CD4-positive, alpha-beta T cell (primary cell): ENCODE measurements around the gene MUC6. TPM values are rescaled to one million over a fixed set of nuclear protein-coding genes. Genes with fewer than 3 reads are reported as not detected.

Experiments
- ATAC-seq: fragments of 200-7000 bp; cut with Tn5 transposase; one replicate; pipeline ENCODE4 v1.10.0; 2022; ENCODE audit warnings: mild to moderate bottlenecking; ENCODE audit not compliant: poor library complexity
- CTCF ChIA-PET: fragments of 350-600 bp; sonication (Branson Sonifier 250); formaldehyde crosslinking; loops from one replicate; lab custom pipeline; 2021; ENCODE audit warnings: antibody characterized with exemption, inconsistent platforms; lab: Charles Lee
- POLR2A ChIA-PET: fragments of 350-600 bp; sonication (Branson Sonifier 250); formaldehyde crosslinking; loops from one replicate; lab custom pipeline; 2021; ENCODE audit warnings: antibody characterized with exemption, inconsistent platforms; lab: Charles Lee
- DNase-seq, 14 experiments: peaks; one replicate each; pipeline ENCODE4 v3.0.0-alpha.2; 2013 to 2020; ENCODE audit warnings: mixed read lengths in 2 of 14
- H3K27ac ChIP-seq, 2 donors: one replicate each; pipeline versions ENCODE4 v1.5.1 to v1.7.0; 2013; ENCODE audit warnings: low read length in 2 of 2, low read depth in 1 of 2, mild to moderate bottlenecking in 1 of 2
- H3K27me3 ChIP-seq, 2 experiments: 1 replicate in 1 of 2; 2 replicates in 1 of 2; pipeline versions ENCODE4 v1.6.1 to v1.7.0; 2013; ENCODE audit warnings: low read length in 2 of 2, control low read depth in 1 of 2, mild to moderate bottlenecking in 1 of 2, moderate library complexity in 1 of 2; ENCODE audit not compliant: insufficient read depth in 2 of 2, control insufficient read depth in 1 of 2
- H3K36me3 ChIP-seq: one replicate; pipeline ENCODE4 v1.6.1; 2013; ENCODE audit warnings: low read length, control low read depth; ENCODE audit not compliant: insufficient read depth
- H3K4me1 ChIP-seq: one replicate; pipeline ENCODE4 v1.6.1; 2013; ENCODE audit warnings: low read length, control low read depth; ENCODE audit not compliant: insufficient read depth
- H3K4me3 ChIP-seq: one replicate; pipeline ENCODE4 v1.5.1; 2013; ENCODE audit warnings: mild to moderate bottlenecking, low read length, moderate library complexity
- H3K9me3 ChIP-seq, 2 experiments: 1 replicate in 1 of 2; 2 replicates in 1 of 2; pipeline versions ENCODE4 v1.6.1 to v1.7.0; 2013; ENCODE audit warnings: low read length in 2 of 2, mild to moderate bottlenecking in 2 of 2, control low read depth in 1 of 2, moderate library complexity in 1 of 2; ENCODE audit not compliant: control insufficient read depth in 1 of 2, insufficient read depth in 1 of 2
- H3K27ac Mint-ChIP-seq: one replicate; pipeline ENCODE4 v1.8.0; 2020; ENCODE audit warnings: mixed read lengths
- H3K27me3 Mint-ChIP-seq: one replicate; pipeline ENCODE4 v1.8.0; 2021; ENCODE audit warnings: mixed read lengths
- H3K36me3 Mint-ChIP-seq: one replicate; pipeline ENCODE4 v1.8.0; 2021; ENCODE audit warnings: low read depth, mixed read lengths
- H3K4me1 Mint-ChIP-seq: one replicate; pipeline ENCODE4 v1.8.0; 2021; ENCODE audit warnings: low read depth, mixed read lengths
- H3K4me3 Mint-ChIP-seq: one replicate; pipeline ENCODE4 v1.8.0; 2020; ENCODE audit warnings: mild to moderate bottlenecking, mixed read lengths
- H3K9me3 Mint-ChIP-seq: one replicate; pipeline ENCODE4 v1.8.0; 2020; ENCODE audit warnings: mixed read lengths
- intact Hi-C, 2 experiments: fragments of 100-400 bp; cut with DNase I in 1 of 2; cut with micrococcal nuclease in 1 of 2; formaldehyde crosslinking; loops; one replicate each; pipeline versions ENCODE4 v1.15.1 to v1.9.0; 2023 to 2025; cut with DNase I, micrococcal nuclease
- total RNA-seq, 174 experiments: library from RNA in 2 of 174; stranded (reverse) in 2 of 174; gene quantifications; one replicate each; pipeline ENCODE4 v1.2.3 and lab custom pipeline; 2021 to 2026
- TF ChIP-seq, protein P1 (sequence below): fragments of 200-600 bp; IDR thresholded peaks from one replicate; pipeline ENCODE4 v1.8.0; 2022; ENCODE audit warnings: antibody characterized with exemption, mild to moderate bottlenecking

MUC6 gene
- total RNA-seq, 2 experiments from 2014 or later, result not detected

DNA sequence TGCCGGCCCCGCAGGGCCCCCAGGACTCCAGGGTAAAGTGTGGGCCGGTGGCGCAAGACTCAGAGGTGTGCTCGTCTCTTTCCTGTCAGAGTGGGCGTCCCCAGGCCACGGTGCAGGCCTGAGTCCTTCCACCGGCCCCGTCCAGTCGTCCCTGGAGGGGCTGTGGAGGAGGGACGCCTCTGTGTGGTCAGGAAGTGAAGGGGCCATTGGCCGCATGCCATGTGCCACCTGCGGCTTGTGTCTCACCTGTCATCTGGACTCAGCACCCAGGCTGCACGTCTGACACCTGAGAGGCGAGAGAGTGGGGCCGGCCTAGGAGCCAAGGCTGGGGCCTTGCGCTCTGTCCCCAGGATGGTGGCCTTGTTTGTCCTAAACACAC lies 25.2 kb downstream of the MUC6 start:
- no peak overlapping the region for H3K4me3 Mint-ChIP-seq
- ChIA-PET POLR2A (no interaction called here), CTCF (no interaction called here)
- no peak overlapping the region for H3K27ac Mint-ChIP-seq
- H3K27me3 ChIP-seq, result no peaks in the 10 kb centered on the region
- no peaks in the 10 kb centered on the region for H3K9me3 Mint-ChIP-seq
- H3K36me3 Mint-ChIP-seq, result peaks cover 47% of the 10 kb centered on the region
- ATAC-seq, result no peak
- intact Hi-C loops, result no loop called here
- no peak overlapping the region for H3K4me3 ChIP-seq
- no peaks in the 10 kb centered on the region for H3K27me3 Mint-ChIP-seq
- H3K36me3 ChIP-seq, result peaks cover 52% of the 10 kb centered on the region
- no peaks in the 10 kb centered on the region for H3K4me1 ChIP-seq
- no peak for DNase-seq
- H3K4me1 Mint-ChIP-seq, result peaks cover under 1% of the 10 kb centered on the region
- H3K27ac ChIP-seq, result no peak overlapping the region
- H3K9me3 ChIP-seq, result no peaks in the 10 kb centered on the region
- TF ChIP-seq, protein P1, sequence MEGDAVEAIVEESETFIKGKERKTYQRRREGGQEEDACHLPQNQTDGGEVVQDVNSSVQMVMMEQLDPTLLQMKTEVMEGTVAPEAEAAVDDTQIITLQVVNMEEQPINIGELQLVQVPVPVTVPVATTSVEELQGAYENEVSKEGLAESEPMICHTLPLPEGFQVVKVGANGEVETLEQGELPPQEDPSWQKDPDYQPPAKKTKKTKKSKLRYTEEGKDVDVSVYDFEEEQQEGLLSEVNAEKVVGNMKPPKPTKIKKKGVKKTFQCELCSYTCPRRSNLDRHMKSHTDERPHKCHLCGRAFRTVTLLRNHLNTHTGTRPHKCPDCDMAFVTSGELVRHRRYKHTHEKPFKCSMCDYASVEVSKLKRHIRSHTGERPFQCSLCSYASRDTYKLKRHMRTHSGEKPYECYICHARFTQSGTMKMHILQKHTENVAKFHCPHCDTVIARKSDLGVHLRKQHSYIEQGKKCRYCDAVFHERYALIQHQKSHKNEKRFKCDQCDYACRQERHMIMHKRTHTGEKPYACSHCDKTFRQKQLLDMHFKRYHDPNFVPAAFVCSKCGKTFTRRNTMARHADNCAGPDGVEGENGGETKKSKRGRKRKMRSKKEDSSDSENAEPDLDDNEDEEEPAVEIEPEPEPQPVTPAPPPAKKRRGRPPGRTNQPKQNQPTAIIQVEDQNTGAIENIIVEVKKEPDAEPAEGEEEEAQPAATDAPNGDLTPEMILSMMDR, result no peak

DNA sequence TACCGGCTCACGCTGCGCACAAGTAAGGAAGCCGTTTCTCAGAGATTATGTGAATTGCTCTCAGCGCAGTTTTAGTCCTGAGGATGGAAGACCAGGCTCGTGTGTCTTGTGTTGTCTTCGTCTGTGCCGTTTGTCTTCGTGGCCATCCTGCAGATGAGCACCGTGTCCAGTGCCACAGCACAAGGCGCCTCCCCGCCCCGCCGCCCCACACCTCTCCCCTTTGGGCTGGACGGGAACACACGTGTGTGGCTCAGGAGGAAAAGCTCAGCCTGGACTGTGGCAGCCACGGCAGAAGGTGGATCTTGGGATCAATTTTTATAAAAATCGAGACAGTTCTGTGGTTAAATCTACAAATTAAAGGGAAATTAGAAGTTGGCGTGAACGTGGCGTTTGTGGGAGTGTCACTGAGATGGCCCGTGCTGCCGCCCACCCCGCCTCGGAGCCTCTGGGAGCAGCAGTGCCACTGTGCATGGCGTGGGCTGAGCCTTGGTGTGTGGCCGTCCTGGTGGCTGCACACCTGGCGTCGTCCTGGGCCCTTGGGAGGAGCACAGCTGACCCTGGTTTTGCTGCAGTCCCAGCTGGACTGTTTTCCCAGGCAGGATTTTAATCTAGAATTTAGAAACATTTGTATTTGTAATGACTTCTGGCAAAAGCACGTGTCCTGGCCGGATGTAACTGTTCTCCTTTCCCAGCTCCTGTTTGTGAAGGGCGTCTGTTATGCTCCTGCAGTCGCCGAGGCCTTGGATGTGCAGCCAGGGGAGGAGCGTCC lies 25.8 kb downstream of the MUC6 start:
- POLR2A ChIA-PET, result no interaction called here
- Histone ChIP-seq H3K4me1 (no peaks in the 10 kb centered on the region), H3K36me3 (peaks cover 57% of the 10 kb centered on the region), H3K9me3 (no peaks in the 10 kb centered on the region), H3K27me3 (no peaks in the 10 kb centered on the region), H3K27ac (no peak overlapping the region), H3K4me3 (no peak overlapping the region)
- intact Hi-C loops, result no loop called here
- DNase-seq (no peak), ATAC-seq (no peak)
- peaks cover 53% of the 10 kb centered on the region for H3K36me3 Mint-ChIP-seq
- H3K27me3 Mint-ChIP-seq, result no peaks in the 10 kb centered on the region
- TF ChIP-seq, protein P1, result no peak
- CTCF ChIA-PET, result no interaction called here
- no peak overlapping the region for H3K4me3 Mint-ChIP-seq
- no peaks in the 10 kb centered on the region for H3K4me1 Mint-ChIP-seq
- H3K9me3 Mint-ChIP-seq, result no peaks in the 10 kb centered on the region
- no peak overlapping the region for H3K27ac Mint-ChIP-seq

DNA sequence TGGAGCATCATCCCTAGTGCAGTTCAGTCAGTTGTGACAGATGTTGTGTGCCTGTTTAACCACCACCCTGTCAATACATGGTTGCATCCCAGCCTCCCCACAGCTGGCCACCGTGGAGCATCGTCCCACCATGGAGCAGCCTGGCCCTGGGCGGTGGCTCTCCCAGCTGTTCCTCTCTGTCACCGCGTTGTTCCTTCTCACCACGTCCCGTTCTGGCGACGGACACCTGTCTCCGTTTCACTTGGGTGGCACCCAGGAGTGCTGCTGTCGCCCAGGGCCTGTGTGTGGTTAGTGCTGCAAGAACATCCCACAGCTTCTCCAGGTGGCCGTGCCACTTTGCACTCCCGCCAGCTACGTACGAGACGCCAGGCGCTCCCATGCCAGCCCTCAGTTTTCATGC lies 26.5 kb downstream of the MUC6 start:
- intact Hi-C loops, result no loop called here

More for the DNA sequence above, 26.5 kb downstream of the MUC6 start:
- H3K36me3 ChIP-seq, result peaks cover 62% of the 10 kb centered on the region
- no peaks in the 10 kb centered on the region for H3K27me3 ChIP-seq
- ChIA-PET POLR2A (no interaction called here), CTCF (no interaction called here)
- H3K9me3 ChIP-seq, result no peaks in the 10 kb centered on the region
- TF ChIP-seq, protein P1, result no peak
- Mint-ChIP-seq H3K4me1 (no peaks in the 10 kb centered on the region), H3K9me3 (no peaks in the 10 kb centered on the region), H3K27ac (no peak overlapping the region), H3K27me3 (no peaks in the 10 kb centered on the region), H3K36me3 (peaks cover 60% of the 10 kb centered on the region), H3K4me3 (no peak overlapping the region)
- H3K4me3 ChIP-seq, result no peak overlapping the region
- ATAC-seq (no peak), DNase-seq (no peak)
- no peaks in the 10 kb centered on the region for H3K4me1 ChIP-seq
- H3K27ac ChIP-seq, result no peak overlapping the region
